BJ (cell line): ENCODE measurements around the gene PRELID2. TPM values are rescaled to one million over a fixed set of nuclear protein-coding genes. Genes with fewer than 3 reads are reported as not detected.
A peak's percentile ranks its signal among the peaks of the same experiment; 100 is the strongest.

Source experiments
- CTCF ChIA-PET: fragments of 350-600 bp; formaldehyde crosslinking; extraction: SDS; loops from one replicate; lab custom pipeline; 2021; ENCODE audit warnings: antibody characterized with exemption, inconsistent platforms; lab: Yijun Ruan, JAX
- POLR2A ChIA-PET: fragments of 300-600 bp; sonication (Branson Sonifier 250); formaldehyde crosslinking; extraction: SDS; loops from one replicate; lab custom pipeline; 2021; ENCODE audit warnings: antibody characterized with exemption; lab: Charles Lee
- DNase-seq: peaks from one replicate; pipeline ENCODE4 v3.0.0-alpha.2; 2011; ENCODE audit warnings: low read depth
- H3K27me3 ChIP-seq: 2 replicates; pipeline ENCODE4 v1.6.0; 2011; ENCODE audit warnings: low read length; ENCODE audit not compliant: control insufficient read depth, insufficient read depth
- H3K36me3 ChIP-seq: 2 replicates; pipeline ENCODE4 v1.5.1; 2011; ENCODE audit warnings: low read length; ENCODE audit not compliant: control insufficient read depth, insufficient read depth
- H3K4me3 ChIP-seq: 2 replicates; pipeline ENCODE4 v1.5.1; 2011; ENCODE audit warnings: low read depth, mild to moderate bottlenecking, control low read depth, low read length
- CTCF ChIP-seq: IDR thresholded peaks from 2 replicates; pipeline ENCODE4 v1.5.1; 2011; ENCODE audit warnings: low read depth, mild to moderate bottlenecking, control low read depth, inconsistent platforms, low read length, moderate library complexity; ENCODE audit not compliant: insufficient read depth
- polyA plus RNA-seq: library from polyadenylated mRNA; depleted of rRNA; stranded (reverse); fragments of >200 nt; gene quantifications from 2 replicates; pipeline ENCODE4 v1.2.3, GENCODE V29; 2011

The PRELID2 gene
- polyA plus RNA-seq, 1 experiment: 3.0 TPM

DNA sequence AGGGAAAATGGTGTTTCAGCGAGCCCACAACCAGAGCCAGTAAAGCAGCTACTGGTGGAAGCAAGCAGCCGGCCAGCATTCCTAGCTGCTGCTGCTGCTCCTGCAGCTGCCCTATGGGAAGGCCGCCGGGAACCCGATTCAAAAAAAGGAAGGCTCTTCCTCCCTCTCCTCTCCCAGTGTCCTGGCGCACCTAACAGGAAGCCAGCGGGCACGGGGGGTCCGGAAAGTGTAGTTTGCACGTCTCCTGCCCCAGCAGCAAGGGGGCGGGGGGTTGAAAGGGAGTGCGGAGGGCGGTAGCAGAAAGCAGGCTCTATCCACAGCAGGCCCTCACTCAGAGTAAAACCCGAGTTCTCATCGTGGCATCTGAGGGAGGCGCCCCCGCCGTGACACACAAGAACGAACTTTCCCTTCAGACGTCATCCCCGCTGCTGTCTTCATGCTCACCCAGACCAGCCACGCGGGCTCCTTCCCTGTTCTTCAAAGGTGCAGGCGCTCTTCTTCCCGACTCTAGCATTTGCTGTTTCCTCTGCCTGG lies 21.2 kb upstream of the PRELID2 start:
- POLR2A ChIA-PET: no interaction called here
- Histone ChIP-seq H3K27me3 (no peaks in the 10 kb centered on the region; the same call in none of the 2 replicates), H3K4me3 (no peak overlapping the region), H3K36me3 (no peaks in the 10 kb centered on the region)
- CTCF ChIA-PET: interaction anchor here (0.7 to 2.3 kb wide), 5 partner anchors 9 to 32 kb away, joined by 3 to 8 read pairs (median 5); no protein-coding TSS in a partner anchor
- no peak for DNase-seq
- TF ChIP-seq CTCF: no peak

DNA sequence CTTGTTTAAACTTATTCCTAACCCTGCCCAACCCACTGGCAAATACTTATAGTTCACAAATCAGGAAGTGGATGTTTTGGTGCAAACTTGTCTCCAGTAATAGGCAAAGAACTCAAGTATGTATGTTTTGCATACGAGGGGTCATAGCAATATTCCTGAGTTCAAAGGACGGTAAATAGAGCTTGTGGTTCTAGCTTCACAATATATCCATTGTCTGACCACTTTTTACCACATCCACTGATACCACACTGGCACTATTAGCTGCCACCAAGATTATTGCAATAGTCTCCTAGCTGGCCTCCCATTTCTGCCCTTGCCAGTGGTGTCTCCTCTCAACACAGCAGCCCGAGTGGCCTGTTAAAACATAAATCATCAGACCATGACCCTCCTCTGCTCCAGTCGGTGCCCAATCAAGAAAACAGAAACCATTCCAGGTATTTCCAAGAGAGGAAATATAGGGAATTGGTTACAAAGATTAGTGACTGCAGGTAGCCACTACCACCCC lies 20.7 kb upstream of the PRELID2 start:
- Histone ChIP-seq H3K4me3 (no peak overlapping the region), H3K27me3 (no peaks in the 10 kb centered on the region; the same call in 1 of the 2 replicates), H3K36me3 (no peaks in the 10 kb centered on the region)
- no peak for TF ChIP-seq CTCF
- ChIA-PET POLR2A (interaction anchor here (0.6 kb wide), 1 partner anchor 1652 kb away, joined by 3 read pairs; no protein-coding TSS in a partner anchor), CTCF (interaction anchor here (1.2 to 2.3 kb wide), 4 partner anchors 9 to 32 kb away, joined by 4 to 8 read pairs (median 6); partner anchors contain the start of gene PRELID2)
- DNase-seq: no peak

GRCh38 chr5:145854651-145855258 lies 19.6 kb upstream of the PRELID2 start:
- H3K27me3 ChIP-seq: no peaks in the 10 kb centered on the region
- ChIA-PET POLR2A (no interaction called here), CTCF (interaction anchor here (0.8 to 2.3 kb wide), 5 partner anchors 11 to 33 kb away, joined by 3 to 8 read pairs (median 4); partner anchors contain the start of gene PRELID2)
- no peak overlapping the region for H3K4me3 ChIP-seq
- no peak for TF ChIP-seq CTCF
- no peaks in the 10 kb centered on the region for H3K36me3 ChIP-seq
- peak; percentile 36 for DNase-seq

GRCh38 chr5:145853781-145854376 lies 18.7 kb upstream of the PRELID2 start:
- no peak for TF ChIP-seq CTCF
- Histone ChIP-seq H3K27me3 (no peaks in the 10 kb centered on the region), H3K4me3 (no peak overlapping the region), H3K36me3 (no peaks in the 10 kb centered on the region)
- ChIA-PET CTCF (interaction anchor here (1.3 kb wide), 1 partner anchor 33 kb away, joined by 3 read pairs; no protein-coding TSS in a partner anchor), POLR2A (no interaction called here)
- DNase-seq: no peak

DNA sequence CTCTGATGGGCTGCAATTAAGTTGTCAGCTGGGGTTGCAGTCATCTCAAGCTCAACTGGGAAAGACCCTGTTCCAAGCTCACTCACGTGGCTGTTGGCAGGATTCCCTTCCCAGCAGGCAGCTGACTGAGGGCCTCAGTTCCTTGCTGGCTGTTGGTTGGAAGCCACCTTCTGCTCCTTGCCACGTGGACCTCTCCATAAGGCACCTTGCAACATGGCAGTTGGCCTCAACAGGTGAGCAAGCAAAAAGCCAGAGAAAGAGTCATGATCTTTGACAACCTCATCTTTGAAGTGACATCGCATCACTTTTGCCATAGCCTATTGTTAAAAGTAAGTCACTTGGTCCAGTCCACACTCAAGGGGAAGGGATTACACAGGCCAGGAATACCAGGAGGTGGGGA lies 17.8 kb upstream of the PRELID2 start:
- no peaks in the 10 kb centered on the region for H3K27me3 ChIP-seq
- ChIA-PET POLR2A (no interaction called here), CTCF (no interaction called here)
- no peaks in the 10 kb centered on the region for H3K36me3 ChIP-seq
- no peak for TF ChIP-seq CTCF
- H3K4me3 ChIP-seq: no peak overlapping the region
- DNase-seq: no peak
